ENCODE measurements around the gene DUT.

DNA sequence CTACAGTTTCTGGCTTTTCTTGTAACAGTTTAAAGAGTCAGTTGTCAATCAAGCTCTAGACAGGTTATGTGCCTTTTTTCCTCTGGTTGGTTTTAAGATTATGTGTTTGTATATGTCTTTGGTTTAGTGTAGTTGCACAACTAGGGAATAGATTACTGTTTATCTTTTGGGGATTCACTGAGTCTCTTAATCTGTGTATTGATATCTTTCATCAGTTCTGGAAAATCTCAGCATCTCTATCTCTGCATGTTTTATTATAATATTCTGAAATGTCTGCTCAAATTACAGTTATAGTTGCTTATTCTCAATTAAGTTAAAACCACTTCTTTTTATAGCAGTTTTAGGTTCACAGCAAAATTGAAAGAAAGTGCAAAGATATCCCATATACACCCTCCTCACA, 14.3 kb downstream of the DUT start:
- TF ChIP-seq, protein P1, sequence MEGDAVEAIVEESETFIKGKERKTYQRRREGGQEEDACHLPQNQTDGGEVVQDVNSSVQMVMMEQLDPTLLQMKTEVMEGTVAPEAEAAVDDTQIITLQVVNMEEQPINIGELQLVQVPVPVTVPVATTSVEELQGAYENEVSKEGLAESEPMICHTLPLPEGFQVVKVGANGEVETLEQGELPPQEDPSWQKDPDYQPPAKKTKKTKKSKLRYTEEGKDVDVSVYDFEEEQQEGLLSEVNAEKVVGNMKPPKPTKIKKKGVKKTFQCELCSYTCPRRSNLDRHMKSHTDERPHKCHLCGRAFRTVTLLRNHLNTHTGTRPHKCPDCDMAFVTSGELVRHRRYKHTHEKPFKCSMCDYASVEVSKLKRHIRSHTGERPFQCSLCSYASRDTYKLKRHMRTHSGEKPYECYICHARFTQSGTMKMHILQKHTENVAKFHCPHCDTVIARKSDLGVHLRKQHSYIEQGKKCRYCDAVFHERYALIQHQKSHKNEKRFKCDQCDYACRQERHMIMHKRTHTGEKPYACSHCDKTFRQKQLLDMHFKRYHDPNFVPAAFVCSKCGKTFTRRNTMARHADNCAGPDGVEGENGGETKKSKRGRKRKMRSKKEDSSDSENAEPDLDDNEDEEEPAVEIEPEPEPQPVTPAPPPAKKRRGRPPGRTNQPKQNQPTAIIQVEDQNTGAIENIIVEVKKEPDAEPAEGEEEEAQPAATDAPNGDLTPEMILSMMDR (IDR thresholded peaks at IDR 0.05; ENCODE audit: insufficient read depth, low read depth, low read length) = no peak
- TF ChIP-seq EZH2 (IDR thresholded peaks at IDR 0.05; ENCODE audit: insufficient read depth, low read length) = no peak
